Hepatocyte (in vitro differentiated cells): ENCODE results near the gene ING4. TPM values are rescaled to one million over a fixed set of nuclear protein-coding genes. Genes with fewer than 3 reads are reported as not detected.

Source experiments
- DNase-seq: peaks from one replicate; pipeline ENCODE4 v3.0.0-alpha.2; 2016; ENCODE audit warnings: low spot score
- H2AFZ ChIP-seq: fragments of 200-600 bp; sonication (generic); 2 replicates; pipeline ENCODE4 v1.6.0; 2016; ENCODE audit warnings: antibody characterized with exemption, mild to moderate bottlenecking
- H3K27ac ChIP-seq: fragments of 200-600 bp; sonication (generic); 2 replicates; pipeline ENCODE4 v1.5.1; 2016; ENCODE audit warnings: mild to moderate bottlenecking
- H3K27me3 ChIP-seq: fragments of 200-600 bp; sonication (generic); 2 replicates; pipeline ENCODE4 v1.6.1; 2016
- H3K36me3 ChIP-seq: fragments of 200-600 bp; sonication (generic); replicated peaks from 2 replicates; pipeline ENCODE4 v1.5.1; 2016; ENCODE audit warnings: low read depth; ENCODE audit not compliant: insufficient read depth
- H3K4me1 ChIP-seq: fragments of 200-600 bp; sonication (generic); 2 replicates; pipeline ENCODE4 v1.5.1; 2016; ENCODE audit warnings: mild to moderate bottlenecking, moderate library complexity; ENCODE audit not compliant: insufficient read depth
- H3K4me2 ChIP-seq: fragments of 200-600 bp; sonication (generic); 2 replicates; pipeline ENCODE4 v1.6.0; 2016
- H3K4me3 ChIP-seq: fragments of 200-600 bp; sonication (generic); 2 replicates; pipeline ENCODE4 v1.5.1; 2016; ENCODE audit warnings: mild to moderate bottlenecking
- H3K79me2 ChIP-seq: fragments of 200-600 bp; sonication (generic); 2 replicates; pipeline ENCODE4 v1.6.0; 2017; ENCODE audit warnings: mild to moderate bottlenecking
- H3K9me2 ChIP-seq: fragments of 200-600 bp; sonication (generic); replicated peaks from 2 replicates; pipeline ENCODE4 v1.6.0; 2017; ENCODE audit warnings: mild to moderate bottlenecking; ENCODE audit not compliant: insufficient read depth
- H3K9me3 ChIP-seq: fragments of 200-600 bp; sonication (generic); 2 replicates; pipeline ENCODE4 v1.5.1; 2016; ENCODE audit warnings: low read depth, mild to moderate bottlenecking
- H4K20me1 ChIP-seq: fragments of 200-600 bp; sonication (generic); 2 replicates; pipeline ENCODE4 v1.6.0; 2016; ENCODE audit warnings: mild to moderate bottlenecking; ENCODE audit not compliant: insufficient read depth, poor library complexity, severe bottlenecking
- EZH2 ChIP-seq: fragments of 200-600 bp; sonication (generic); IDR thresholded peaks from 2 replicates; pipeline ENCODE4 v1.6.1; 2016; ENCODE audit warnings: antibody characterized with exemption, mild to moderate bottlenecking, borderline replicate concordance
- EZH2phosphoT487 ChIP-seq: fragments of 200-600 bp; sonication (generic); IDR thresholded peaks from one replicate; pipeline ENCODE4 v1.6.1; 2018; ENCODE audit warnings: antibody characterized with exemption, mild to moderate bottlenecking, low read depth, moderate library complexity; ENCODE audit not compliant: unreplicated experiment, severe bottlenecking
- WGBS: methylation state at CpG from one replicate; pipeline ENCODE4 v1.1.6; 2016; ENCODE audit warnings: low lambda C conversion rate; ENCODE audit errors: missing lambda C conversion rate; 5-methylcytosine and 5-hydroxymethylcytosine counted together
- polyA plus RNA-seq: library from polyadenylated mRNA; unstranded; fragments of >200 nt; fragmentation: Nextera tagmentation; extraction: Ambion mirVana; gene quantifications from 2 replicates; pipeline ENCODE4 v1.2.1, GENCODE V29; 2016
- total RNA-seq: library from RNA; depleted of rRNA; stranded (reverse); fragments of >200 nt; gene quantifications from 2 replicates; pipeline ENCODE4 v1.2.3, GENCODE V29; 2014
- TF ChIP-seq, protein P1 (sequence below): fragments of 200-600 bp; sonication (generic); IDR thresholded peaks from 2 replicates; pipeline ENCODE4 v1.5.1; 2016; ENCODE audit warnings: antibody characterized with exemption, mild to moderate bottlenecking; ENCODE audit not compliant: poor library complexity

The ING4 gene
- total and polyA plus RNA-seq, 2 experiments from 2014 or later: 38.9 to 39.7 TPM

DNA sequence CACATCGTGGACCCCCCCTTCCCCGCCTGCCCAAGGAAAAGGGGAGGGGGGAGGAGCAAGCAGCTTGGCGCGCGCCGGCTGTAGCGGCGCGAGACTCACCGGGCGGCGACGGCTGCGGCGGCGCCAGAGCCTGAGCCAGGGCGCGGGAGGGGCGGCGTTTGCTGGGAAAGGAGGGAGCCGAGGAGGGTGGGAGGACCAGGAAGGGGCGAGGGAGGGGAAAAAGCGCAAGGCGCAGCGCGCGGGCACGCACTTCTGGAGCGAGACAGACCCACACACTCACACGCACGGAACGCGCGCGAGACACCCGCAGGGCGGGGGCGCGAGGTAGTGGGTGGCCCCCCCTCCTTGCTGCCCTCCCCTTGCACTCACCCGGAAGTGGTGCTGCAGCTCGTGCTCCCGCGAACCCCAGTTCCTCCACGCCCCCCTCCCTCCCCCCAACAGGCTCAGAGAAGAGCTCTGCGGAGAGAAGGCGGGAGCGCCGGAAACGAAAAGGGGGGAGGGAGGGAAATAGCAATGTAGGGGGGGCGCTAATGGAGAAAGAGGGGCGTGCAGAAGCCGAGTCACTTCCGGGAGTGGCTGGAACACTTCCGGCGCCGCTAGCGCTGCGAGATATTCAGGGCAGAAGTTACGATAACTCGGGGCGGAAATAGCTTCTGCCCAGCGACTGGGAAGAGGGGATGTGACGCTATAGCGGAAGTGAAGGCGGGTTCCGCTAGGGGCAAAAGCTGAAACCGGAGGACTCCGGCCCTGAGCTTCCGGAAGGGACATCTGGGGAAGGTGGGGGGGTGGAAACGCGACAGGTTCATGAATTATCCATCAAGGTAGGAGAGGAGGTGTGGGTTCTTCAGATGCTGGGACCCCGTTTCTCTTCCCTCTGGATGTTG, 26.3 kb upstream of the ING4 start, which contains the start of gene ZNF384:
ZNF384 (minus strand) TSS at position 377 of the 884 bp plus-strand sequence. CDS start 9,855 bp downstream, outside the sequence.
- WGBS: 2% methylated on average over 21 of the region's 72 CpGs
- H3K9me3 ChIP-seq: no peaks in the 10 kb centered on the region

DNA sequence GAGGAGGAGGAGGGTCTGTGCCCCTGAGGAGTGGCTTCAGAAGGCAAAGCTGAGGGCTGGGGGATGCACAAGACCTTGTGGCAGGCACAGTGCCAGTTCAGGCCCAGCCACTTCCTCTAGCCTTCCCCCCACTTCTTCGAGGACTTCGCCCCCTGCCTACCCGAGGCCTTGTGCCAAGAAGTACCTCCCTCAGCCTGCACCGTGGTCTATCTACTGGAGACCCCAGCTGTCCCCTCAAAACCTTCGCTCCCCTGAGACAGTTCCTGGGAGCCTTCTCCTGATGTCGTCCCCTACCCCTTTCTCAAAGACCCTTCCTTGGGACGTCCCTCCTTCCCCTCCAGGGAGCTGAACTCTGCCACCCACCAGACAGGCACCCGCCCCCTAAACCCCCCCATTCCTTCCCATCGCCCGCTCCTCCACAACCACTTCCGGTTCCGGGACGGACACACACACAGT, 25.7 kb upstream of the ING4 start:
- TF ChIP-seq EZH2 (no peak), EZH2phosphoT487 (no peak)
- TF ChIP-seq, protein P1, sequence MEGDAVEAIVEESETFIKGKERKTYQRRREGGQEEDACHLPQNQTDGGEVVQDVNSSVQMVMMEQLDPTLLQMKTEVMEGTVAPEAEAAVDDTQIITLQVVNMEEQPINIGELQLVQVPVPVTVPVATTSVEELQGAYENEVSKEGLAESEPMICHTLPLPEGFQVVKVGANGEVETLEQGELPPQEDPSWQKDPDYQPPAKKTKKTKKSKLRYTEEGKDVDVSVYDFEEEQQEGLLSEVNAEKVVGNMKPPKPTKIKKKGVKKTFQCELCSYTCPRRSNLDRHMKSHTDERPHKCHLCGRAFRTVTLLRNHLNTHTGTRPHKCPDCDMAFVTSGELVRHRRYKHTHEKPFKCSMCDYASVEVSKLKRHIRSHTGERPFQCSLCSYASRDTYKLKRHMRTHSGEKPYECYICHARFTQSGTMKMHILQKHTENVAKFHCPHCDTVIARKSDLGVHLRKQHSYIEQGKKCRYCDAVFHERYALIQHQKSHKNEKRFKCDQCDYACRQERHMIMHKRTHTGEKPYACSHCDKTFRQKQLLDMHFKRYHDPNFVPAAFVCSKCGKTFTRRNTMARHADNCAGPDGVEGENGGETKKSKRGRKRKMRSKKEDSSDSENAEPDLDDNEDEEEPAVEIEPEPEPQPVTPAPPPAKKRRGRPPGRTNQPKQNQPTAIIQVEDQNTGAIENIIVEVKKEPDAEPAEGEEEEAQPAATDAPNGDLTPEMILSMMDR: no peak
- peak overlapping the region; percentile 95 for H3K27ac ChIP-seq
- H2AFZ ChIP-seq: peak overlapping the region; percentile 9
- H3K9me3 ChIP-seq: no peaks in the 10 kb centered on the region
- H3K4me1 ChIP-seq: peaks cover 18% of the 10 kb centered on the region
- H3K9me2 ChIP-seq: no peaks in the 10 kb centered on the region
- WGBS: 1% methylated on average over 9 of the region's 13 CpGs
- peak overlapping the region; percentile 95 for H3K4me2 ChIP-seq
- H3K27me3 ChIP-seq: no peaks in the 10 kb centered on the region
- peaks cover 67% of the 10 kb centered on the region for H3K79me2 ChIP-seq
- peak overlapping the region; percentile 44 for H3K4me3 ChIP-seq
- peaks cover 12% of the 10 kb centered on the region for H4K20me1 ChIP-seq
- no peaks in the 10 kb centered on the region for H3K36me3 ChIP-seq
- peak; percentile 66 for DNase-seq

More for the DNA sequence above, 26.3 kb upstream of the ING4 start, which contains the start of gene ZNF384:
- Histone ChIP-seq H3K4me3 (peak within 1 kb of the TSS; percentile 44), H3K4me1 (peaks cover 18% of the 10 kb centered on the region), H4K20me1 (peaks cover 10% of the 10 kb centered on the region), H2AFZ (peak within 1 kb of the TSS; percentile 39), H3K4me2 (peak within 1 kb of the TSS; percentile 95), H3K79me2 (peaks cover 60% of the 10 kb centered on the region), H3K36me3 (no peaks in the 10 kb centered on the region), H3K27ac (peak within 1 kb of the TSS; percentile 95), H3K9me2 (no peaks in the 10 kb centered on the region), H3K27me3 (no peaks in the 10 kb centered on the region)
- DNase-seq: peak; percentile 98
- TF ChIP-seq, protein P1: no peak

DNA sequence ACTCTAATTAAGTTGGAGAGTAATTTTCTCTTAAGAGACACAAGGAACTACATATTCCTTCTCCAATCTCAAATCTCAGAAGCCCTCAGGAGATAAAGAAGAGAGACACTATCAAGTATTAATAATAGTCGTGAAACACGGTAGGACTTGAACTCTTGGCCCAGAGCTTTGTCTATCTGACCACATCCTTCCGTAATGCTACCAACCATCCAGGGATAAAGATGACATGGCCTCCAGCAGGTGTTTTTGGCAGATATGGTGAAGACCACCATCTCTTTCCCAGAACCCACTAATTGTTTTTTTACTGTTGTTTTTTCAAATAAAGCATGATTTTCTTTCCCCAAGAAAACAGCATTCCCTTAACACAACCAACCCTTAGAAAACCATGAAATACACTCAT, 22.9 kb upstream of the ING4 start:
- Histone ChIP-seq H2AFZ (no peak overlapping the region), H3K4me3 (no peak overlapping the region), H3K4me2 (no peak overlapping the region), H3K4me1 (peaks cover 18% of the 10 kb centered on the region), H3K27ac (no peak overlapping the region), H3K27me3 (no peaks in the 10 kb centered on the region), H3K79me2 (peaks cover 91% of the 10 kb centered on the region), H3K9me3 (no peaks in the 10 kb centered on the region), H3K36me3 (no peaks in the 10 kb centered on the region), H3K9me2 (no peaks in the 10 kb centered on the region), H4K20me1 (peaks cover 26% of the 10 kb centered on the region)
- TF ChIP-seq EZH2phosphoT487 (no peak), EZH2 (no peak)
- TF ChIP-seq, protein P1: no peak
- WGBS: 97% methylated on average over 3 of the region's 3 CpGs
- no peak for DNase-seq
